CD4-positive, alpha-beta memory T cell (primary cell): ENCODE measurements around the gene THOC2. TPM values are rescaled to one million over a fixed set of nuclear protein-coding genes. Genes with fewer than 3 reads are reported as not detected.
"Not testable (repeated sequence)": the region's sequence is repeated elsewhere in the genome, so short reads cannot be mapped to it uniquely, and the experiment has no call there.

Experiments used
- CTCF ChIA-PET: fragments of 350-600 bp; sonication (Branson Sonifier 250); formaldehyde crosslinking; loops from one replicate; lab custom pipeline; 2021; ENCODE audit warnings: inconsistent platforms; ENCODE audit not compliant: partially characterized antibody; lab: Charles Lee
- POLR2A ChIA-PET: fragments of 350-600 bp; sonication (Branson Sonifier 250); formaldehyde crosslinking; loops from one replicate; lab custom pipeline; 2021; ENCODE audit not compliant: partially characterized antibody; lab: Charles Lee
- DNase-seq, 5 donors: peaks; one replicate each; pipeline versions ENCODE4 v3.0.0 to v3.0.0-alpha.2; 2020 to 2022; ENCODE audit warnings: mixed read lengths in 1 of 5
- H3K27ac ChIP-seq: one replicate; pipeline ENCODE4 v1.7.0; 2013; ENCODE audit warnings: low read depth, low read length
- H3K27me3 ChIP-seq: 2 replicates; pipeline ENCODE4 v1.7.0; 2013; ENCODE audit warnings: mild to moderate bottlenecking, low read length, moderate library complexity; ENCODE audit not compliant: insufficient read depth
- H3K36me3 ChIP-seq: 2 replicates; pipeline ENCODE4 v1.7.0; 2013; ENCODE audit warnings: mild to moderate bottlenecking, low read length, moderate library complexity; ENCODE audit not compliant: insufficient read depth
- H3K4me1 ChIP-seq: 2 replicates; pipeline ENCODE4 v1.7.0; 2013; ENCODE audit warnings: mild to moderate bottlenecking, low read length, moderate library complexity; ENCODE audit not compliant: insufficient read depth
- H3K4me3 ChIP-seq, 2 donors: one replicate each; pipeline ENCODE4 v1.7.0; 2013; ENCODE audit warnings: low read length in 2 of 2, mild to moderate bottlenecking in 1 of 2
- H3K9me3 ChIP-seq, 2 donors: one replicate each; pipeline ENCODE4 v1.7.0; 2013; ENCODE audit warnings: low read length in 2 of 2, control low read depth in 1 of 2; ENCODE audit not compliant: control insufficient read depth in 1 of 2
- H3K27ac Mint-ChIP-seq, 7 donors: one replicate each; pipeline ENCODE4 v1.8.0; 2020 to 2021; ENCODE audit warnings: mixed read lengths in 7 of 7, mild to moderate bottlenecking in 6 of 7, inconsistent platforms in 3 of 7, moderate library complexity in 3 of 7
- H3K27me3 Mint-ChIP-seq, 2 donors: one replicate each; pipeline ENCODE4 v1.8.0; 2020 to 2021; ENCODE audit warnings: mixed read lengths in 2 of 2
- H3K36me3 Mint-ChIP-seq, 2 donors: one replicate each; pipeline ENCODE4 v1.8.0; 2020 to 2021; ENCODE audit warnings: mixed read lengths in 2 of 2, inconsistent platforms in 1 of 2, mild to moderate bottlenecking in 1 of 2
- H3K4me1 Mint-ChIP-seq, 4 donors: one replicate each; pipeline ENCODE4 v1.8.0; 2020 to 2021; ENCODE audit warnings: mixed read lengths in 4 of 4, mild to moderate bottlenecking in 1 of 4
- H3K4me3 Mint-ChIP-seq, 8 donors: one replicate each; pipeline ENCODE4 v1.8.0; 2020 to 2021; ENCODE audit warnings: mixed read lengths in 8 of 8, mild to moderate bottlenecking in 7 of 8, moderate library complexity in 6 of 8, inconsistent platforms in 3 of 8
- H3K9me3 Mint-ChIP-seq, 8 donors: one replicate each; pipeline ENCODE4 v1.8.0; 2020 to 2021; ENCODE audit warnings: mixed read lengths in 8 of 8, mild to moderate bottlenecking in 5 of 8, inconsistent platforms in 3 of 8, moderate library complexity in 1 of 8
- intact Hi-C: fragments of 100-400 bp; cut with micrococcal nuclease; formaldehyde crosslinking; loops from one replicate; pipeline ENCODE4 v1.15.1; 2023
- polyA plus RNA-seq, 2 donors: library from polyadenylated mRNA; unstranded; fragments of 300-500 nt; fragmentation: Illumina TruSeq; gene quantifications; one replicate each; pipeline ENCODE4 v1.2.3, GENCODE V29; 2021
- total RNA-seq, 2 experiments: library from RNA; stranded (reverse); gene quantifications; one replicate each; pipeline ENCODE4 v1.2.3, GENCODE V29; 2021

The THOC2 gene
- total and polyA plus RNA-seq, 4 experiments from 2014 or later, result 22.0 to 104 (median 72.0) TPM

DNA sequence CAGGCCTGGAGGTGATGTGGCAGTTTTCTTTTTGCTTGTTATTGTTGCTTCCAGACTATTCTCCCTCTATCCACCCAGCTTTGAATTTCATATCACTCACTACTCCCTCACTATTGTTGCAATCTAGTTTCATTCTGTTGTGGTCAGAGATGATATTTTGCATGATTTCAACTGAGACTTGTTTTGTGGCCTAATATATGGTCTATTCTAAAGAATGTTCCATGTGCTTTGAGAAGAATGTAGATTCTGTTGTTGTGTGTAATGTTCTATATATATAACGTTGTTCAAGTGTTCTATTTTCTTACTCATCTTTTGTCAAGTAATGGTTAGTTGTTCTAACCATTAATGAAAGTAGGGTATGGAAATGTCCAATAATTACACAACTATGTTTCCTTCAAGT lies 59.0 kb downstream of the THOC2 start:
- intact Hi-C loops, result no loop called here

GRCh38 chrX:123665197-123665596 lies 67.7 kb downstream of the THOC2 start:
- H3K27me3 ChIP-seq, result no peaks in the 10 kb centered on the region
- peaks cover 60 to 61% of the 10 kb centered on the region in 2 donors for H3K36me3 Mint-ChIP-seq

More for the DNA sequence above, 59.0 kb downstream of the THOC2 start:
- no peaks in the 10 kb centered on the region for H3K27me3 ChIP-seq
- no peaks in the 10 kb centered on the region for H3K9me3 Mint-ChIP-seq
- POLR2A ChIA-PET, result no interaction called here
- H3K27ac ChIP-seq, result no peak overlapping the region
- no peaks in the 10 kb centered on the region for H3K4me1 ChIP-seq
- peak overlapping the region in 1 of 7 donors; percentile 53 for H3K27ac Mint-ChIP-seq
- H3K36me3 ChIP-seq, result peaks cover 3% of the 10 kb centered on the region
- H3K9me3 ChIP-seq, result no peaks in the 10 kb centered on the region
- no peak overlapping the region for H3K4me3 ChIP-seq
- H3K36me3 Mint-ChIP-seq, result peaks cover 31 to 39% of the 10 kb centered on the region in 2 donors
- DNase-seq, result no peak
- H3K4me1 Mint-ChIP-seq, result peaks cover 0 to 6% (median 0%) of the 10 kb centered on the region in 4 donors
- no peaks in the 10 kb centered on the region for H3K27me3 Mint-ChIP-seq
- CTCF ChIA-PET, result no interaction called here
- no peak overlapping the region for H3K4me3 Mint-ChIP-seq

DNA sequence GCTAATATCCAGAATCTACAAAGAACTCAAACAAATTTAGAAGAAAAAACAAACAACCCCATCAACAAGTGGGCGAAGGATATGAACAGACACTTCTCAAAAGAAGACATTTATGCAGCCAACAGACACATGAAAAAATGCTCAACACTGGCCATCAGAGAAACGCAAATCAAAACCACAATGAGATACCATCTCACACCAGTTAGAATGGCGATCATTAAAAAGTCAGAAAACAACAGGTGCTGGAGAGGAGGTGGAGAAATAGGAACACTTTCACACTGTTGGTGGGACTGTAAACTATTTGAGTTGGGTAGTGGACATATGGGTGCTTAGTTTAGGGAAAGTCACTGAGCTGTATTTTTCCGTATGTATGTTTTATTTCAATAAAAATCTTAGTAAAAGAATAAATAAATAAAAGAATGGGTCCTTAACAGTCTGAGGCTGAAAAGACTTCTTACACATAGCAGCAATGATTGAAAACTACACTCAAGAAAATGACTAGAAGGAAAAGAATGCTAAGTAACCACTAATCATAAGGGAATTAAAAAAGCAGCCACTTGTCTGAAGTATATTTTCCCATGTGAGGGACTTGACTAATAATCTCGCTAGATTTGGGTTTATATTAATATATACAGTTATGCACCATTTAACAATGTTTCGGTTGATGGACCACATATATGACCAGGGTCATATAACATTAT lies 68.2 kb downstream of the THOC2 start:
- H3K4me1 Mint-ChIP-seq, result not testable (repeated sequence)

More at GRCh38 chrX:123665197-123665596, 67.7 kb downstream of the THOC2 start:
- Histone ChIP-seq H3K36me3 (peaks cover 9% of the 10 kb centered on the region), H3K4me1 (no peaks in the 10 kb centered on the region), H3K9me3 (no peaks in the 10 kb centered on the region), H3K27ac (no peak overlapping the region), H3K4me3 (no peak overlapping the region)
- ChIA-PET CTCF (no interaction called here), POLR2A (no interaction called here)
- intact Hi-C loops, result no loop called here
- no peak for DNase-seq
- Mint-ChIP-seq H3K4me1 (peaks cover 0 to 2% (median 0%) of the 10 kb centered on the region in 4 donors), H3K27me3 (no peaks in the 10 kb centered on the region), H3K9me3 (peaks cover 0 to 7% (median under 1%) of the 10 kb centered on the region in 8 donors), H3K27ac (no peak overlapping the region), H3K4me3 (no peak overlapping the region)

DNA sequence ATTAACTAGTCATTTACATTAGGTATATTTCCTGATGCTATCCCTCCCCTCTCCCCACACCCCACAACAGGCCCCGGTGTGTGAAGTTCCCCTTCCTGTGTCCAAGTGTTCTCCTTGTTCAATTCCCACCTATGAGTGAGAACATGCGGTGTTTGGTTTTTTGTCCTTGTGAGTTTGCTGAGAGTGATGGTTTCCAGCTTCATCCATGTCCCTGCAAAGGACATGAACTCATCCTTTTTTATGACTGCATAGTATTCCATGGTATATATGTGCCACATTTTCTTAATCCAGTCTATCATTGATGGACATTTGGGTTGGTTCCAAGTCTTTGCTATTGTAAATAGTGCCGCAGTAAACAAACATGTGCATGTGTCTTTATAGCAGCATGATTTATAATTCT lies 69.1 kb downstream of the THOC2 start:
- H3K36me3 ChIP-seq, H3K4me1 Mint-ChIP-seq, CTCF ChIA-PET, H3K27me3 ChIP-seq, H3K9me3 ChIP-seq, H3K27ac ChIP-seq, H3K27me3 Mint-ChIP-seq, H3K4me1 ChIP-seq, H3K27ac Mint-ChIP-seq, DNase-seq, POLR2A ChIA-PET, H3K4me3 ChIP-seq, intact Hi-C loops, H3K4me3 Mint-ChIP-seq, H3K9me3 Mint-ChIP-seq: not testable (repeated sequence)
- H3K36me3 Mint-ChIP-seq, result peaks cover 52 to 58% of the 10 kb centered on the region in 2 donors

More for the DNA sequence above, 68.2 kb downstream of the THOC2 start:
- H3K36me3 ChIP-seq, H3K9me3 Mint-ChIP-seq, H3K27me3 Mint-ChIP-seq, H3K27ac Mint-ChIP-seq, H3K4me3 Mint-ChIP-seq, intact Hi-C loops, H3K4me3 ChIP-seq, H3K4me1 ChIP-seq, H3K27ac ChIP-seq, CTCF ChIA-PET, POLR2A ChIA-PET, H3K9me3 ChIP-seq, H3K27me3 ChIP-seq, DNase-seq: not testable (repeated sequence)
- peaks cover 56 to 59% of the 10 kb centered on the region in 2 donors for H3K36me3 Mint-ChIP-seq

DNA sequence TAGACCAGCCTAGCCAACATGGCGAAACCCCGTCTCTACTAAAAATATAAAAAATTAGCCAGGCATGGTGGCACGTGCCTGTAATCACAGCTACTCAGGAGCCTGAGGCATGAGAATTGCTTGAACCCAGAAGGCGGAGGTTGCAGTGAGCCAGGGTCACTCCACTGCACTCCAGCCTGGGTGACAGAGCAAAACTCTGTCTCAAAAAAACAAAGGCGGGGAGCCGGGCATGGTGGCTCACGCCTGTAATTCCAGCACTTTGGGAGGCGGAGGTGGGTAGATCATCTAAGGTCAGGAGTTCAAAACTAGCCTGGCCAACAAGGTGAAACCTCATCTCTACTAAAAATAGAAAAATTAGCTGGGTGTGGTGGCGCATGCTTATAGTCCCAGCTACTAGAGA lies 76.3 kb downstream of the THOC2 start:
- H3K4me1 ChIP-seq, POLR2A ChIA-PET, H3K27me3 ChIP-seq, DNase-seq, CTCF ChIA-PET, H3K9me3 ChIP-seq, H3K36me3 ChIP-seq, H3K9me3 Mint-ChIP-seq, intact Hi-C loops, H3K27me3 Mint-ChIP-seq, H3K4me3 ChIP-seq, H3K27ac ChIP-seq, H3K4me3 Mint-ChIP-seq, H3K27ac Mint-ChIP-seq: not testable (repeated sequence)
- peaks cover 15 to 17% of the 10 kb centered on the region in 2 donors for H3K36me3 Mint-ChIP-seq
- peaks cover 2 to 20% (median 13%) of the 10 kb centered on the region in 4 donors for H3K4me1 Mint-ChIP-seq

DNA sequence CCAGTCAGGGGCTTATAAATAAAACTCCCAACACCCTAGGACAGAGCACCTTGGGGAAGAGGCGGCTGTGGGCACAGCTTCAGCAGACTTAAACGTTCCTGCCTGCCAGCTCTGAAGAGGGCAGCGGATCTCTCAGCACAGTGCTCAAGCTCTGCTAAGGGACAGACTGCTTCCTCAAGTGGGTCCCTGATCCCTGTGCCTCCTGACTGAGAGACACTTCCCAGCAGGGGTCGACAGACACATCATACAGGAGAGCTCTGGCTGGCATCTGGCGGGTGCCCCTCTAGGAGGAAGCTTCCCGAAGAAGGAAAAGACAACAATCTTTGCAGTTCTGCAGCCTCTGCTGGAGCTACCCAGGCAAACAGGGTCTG lies 84.1 kb downstream of the THOC2 start:
- not testable (repeated sequence) for H3K4me3 Mint-ChIP-seq

GRCh38 chrX:123648028-123648810 lies 84.6 kb downstream of the THOC2 start:
- Mint-ChIP-seq H3K27me3 (no peaks in the 10 kb centered on the region), H3K27ac (peak overlapping the region in 1 of 7 donors; percentile 51), H3K9me3 (peaks cover 0 to 2% (median 0%) of the 10 kb centered on the region in 8 donors), H3K36me3 (peaks cover 5 to 22% of the 10 kb centered on the region in 2 donors), H3K4me1 (peaks cover 8 to 43% (median 25%) of the 10 kb centered on the region in 4 donors), H3K4me3 (no peak overlapping the region)
- no peaks in the 10 kb centered on the region for H3K9me3 ChIP-seq
- CTCF ChIA-PET, result no interaction called here
- no peak overlapping the region for H3K4me3 ChIP-seq
- H3K27ac ChIP-seq, result no peak overlapping the region
- POLR2A ChIA-PET, result no interaction called here
- no peaks in the 10 kb centered on the region for H3K27me3 ChIP-seq
- intact Hi-C loops, result no loop called here
- no peaks in the 10 kb centered on the region for H3K4me1 ChIP-seq
- no peaks in the 10 kb centered on the region for H3K36me3 ChIP-seq
- peak in 4 of 5 donors; percentile 5 to 29 (median 9) for DNase-seq

More for the DNA sequence above, 84.1 kb downstream of the THOC2 start:
- POLR2A ChIA-PET, H3K4me1 ChIP-seq, DNase-seq, H3K4me3 ChIP-seq, CTCF ChIA-PET, H3K27me3 Mint-ChIP-seq, H3K36me3 ChIP-seq, H3K27ac ChIP-seq, H3K9me3 Mint-ChIP-seq, H3K9me3 ChIP-seq, intact Hi-C loops, H3K27me3 ChIP-seq: not testable (repeated sequence)
- Mint-ChIP-seq H3K36me3 (peaks cover 5 to 17% of the 10 kb centered on the region in 2 donors), H3K4me1 (peaks cover 8 to 44% (median 26%) of the 10 kb centered on the region in 4 donors), H3K27ac (peak overlapping the region in 2 of 7 donors; percentile 3 to 51)
